K562 (cell line): Measurements from ENCODE around the gene SEC14L5.

Source experiments
- CEBPB ChIP-seq: fragments of 450-650 bp; IDR thresholded peaks from 2 replicates; pipeline ENCODE4 v1.6.1; 2016; ENCODE audit warnings: missing genetic modification characterization, missing compliant biosample characterization
- EP300 ChIP-seq: IDR thresholded peaks from 2 replicates; pipeline ENCODE4 v1.6.1; 2012; ENCODE audit warnings: low read length, improper control_type of control experiment
- ERF ChIP-seq: fragments of 450-650 bp; formaldehyde crosslinking; IDR thresholded peaks from 2 replicates; pipeline ENCODE4 v1.4.0; 2020; ENCODE audit warnings: mild to moderate bottlenecking, mixed read lengths
- IRF1 ChIP-seq: sonication (generic); formaldehyde crosslinking; IDR thresholded peaks from 2 replicates; pipeline ENCODE4 v1.8.0; 2022; ENCODE audit warnings: missing genetic modification reagents, mild to moderate bottlenecking, borderline replicate concordance
- POLR3A ChIP-seq: IDR thresholded peaks from 2 replicates; pipeline ENCODE4 v1.6.1; 2011; ENCODE audit warnings: borderline replicate concordance, mild to moderate bottlenecking, moderate library complexity; ENCODE audit not compliant: insufficient read length, insufficient read depth; ENCODE audit errors: extremely low read depth
- REST ChIP-seq, 2 experiments: fragments of 450-650 bp; formaldehyde crosslinking in 1 of 2; IDR thresholded peaks; 2 replicates each; pipeline versions ENCODE4 v1.4.0 to v1.6.1; 2014 to 2020; ENCODE audit warnings: mild to moderate bottlenecking in 2 of 2, borderline replicate concordance in 1 of 2, low read depth in 1 of 2
- TAF1 ChIP-seq: IDR thresholded peaks from 2 replicates; pipeline ENCODE4 v1.6.1; 2011; ENCODE audit warnings: mild to moderate bottlenecking, low read length, moderate library complexity; ENCODE audit not compliant: insufficient read depth, control insufficient read depth, severe bottlenecking; ENCODE audit errors: extremely low read depth
- ZSCAN29 ChIP-seq: fragments of 450-650 bp; IDR thresholded peaks from 2 replicates; pipeline ENCODE4 v1.6.1; 2017

- TF ChIP-seq EP300 (no peak), ZSCAN29 (no peak), TAF1 (no peak), CEBPB (tag) (no peak), ERF (CRISPR knock-in tag) (no peak), POLR3A (no peak), REST (IDR thresholded peaks at IDR 0.05; ENCODE audit: borderline replicate concordance) (no peak), REST (CRISPR knock-in tag; IDR thresholded peaks at IDR 0.05; ENCODE audit: low read depth) (no peak), IRF1 (CRISPR knock-in tag) (no peak)
These were observed 67.1 kb downstream of the SEC14L5 start for GRCh38 chr16:5025171-5025632.
